Loucy (cell line): ENCODE data around the gene GPC2.

Source experiments
- H2AFZ ChIP-seq: fragments of 200-600 bp; sonication (generic); 2 replicates; pipeline ENCODE4 v1.6.0; 2016; ENCODE audit warnings: antibody characterized with exemption, mild to moderate bottlenecking, low read length, moderate library complexity
- H3F3A ChIP-seq: fragments of 200-600 bp; 2 replicates; pipeline ENCODE4 v1.6.0; 2016; ENCODE audit warnings: antibody characterized with exemption, low read depth, mild to moderate bottlenecking
- H3K27me3 ChIP-seq: fragments of 200-600 bp; sonication (generic); 2 replicates; pipeline ENCODE4 v1.6.1; 2014; ENCODE audit warnings: low read length, mild to moderate bottlenecking; ENCODE audit not compliant: insufficient read depth, poor library complexity, severe bottlenecking
- H3K36me3 ChIP-seq: fragments of 200-600 bp; sonication (generic); 2 replicates; pipeline ENCODE4 v1.6.1; 2016; ENCODE audit warnings: low read length; ENCODE audit not compliant: insufficient read depth
- H3K4me1 ChIP-seq: fragments of 200-600 bp; sonication (generic); 2 replicates; pipeline ENCODE4 v1.5.1; 2014; ENCODE audit warnings: low read length, mild to moderate bottlenecking; ENCODE audit not compliant: insufficient read depth, poor library complexity, severe bottlenecking
- H3K4me2 ChIP-seq: fragments of 200-600 bp; sonication (generic); 2 replicates; pipeline ENCODE4 v1.6.0; 2014; ENCODE audit warnings: antibody characterized with exemption, low read length, low read depth, mild to moderate bottlenecking; ENCODE audit not compliant: poor library complexity, severe bottlenecking
- H3K4me3 ChIP-seq: fragments of 200-600 bp; sonication (generic); 2 replicates; pipeline ENCODE4 v1.5.1; 2014; ENCODE audit warnings: low read length, mild to moderate bottlenecking, mixed read lengths; ENCODE audit not compliant: poor library complexity, severe bottlenecking
- H3K79me2 ChIP-seq: fragments of 200-600 bp; sonication (generic); 2 replicates; pipeline ENCODE4 v1.6.1; 2014; ENCODE audit warnings: low read length; ENCODE audit not compliant: insufficient read depth
- H3K9ac ChIP-seq: fragments of 200-600 bp; sonication (generic); 2 replicates; pipeline ENCODE4 v1.6.0; 2014; ENCODE audit warnings: mild to moderate bottlenecking, low read depth, low read length, moderate library complexity; ENCODE audit not compliant: poor library complexity, severe bottlenecking
- H3K9me2 ChIP-seq: fragments of 200-600 bp; sonication (generic); replicated peaks from 2 replicates; pipeline ENCODE4 v1.6.1; 2016; ENCODE audit warnings: low read depth, low read length, mixed read lengths
- H3K9me3 ChIP-seq: fragments of 200-600 bp; sonication (generic); 2 replicates; pipeline ENCODE4 v1.6.1; 2014; ENCODE audit warnings: mild to moderate bottlenecking, antibody characterized with exemption, low read length, low read depth; ENCODE audit not compliant: insufficient read depth
- H4K20me1 ChIP-seq: fragments of 200-600 bp; sonication (generic); 2 replicates; pipeline ENCODE4 v1.6.0; 2014; ENCODE audit warnings: antibody characterized with exemption, low read length, mild to moderate bottlenecking; ENCODE audit not compliant: insufficient read depth, poor library complexity, severe bottlenecking
- EZH2phosphoT487 ChIP-seq: fragments of 200-600 bp; IDR thresholded peaks from 2 replicates; pipeline ENCODE4 v1.6.1; 2018; ENCODE audit warnings: antibody characterized with exemption, mild to moderate bottlenecking, moderate library complexity, borderline replicate concordance
- TF ChIP-seq, protein P1 (sequence below): fragments of 200-600 bp; sonication (generic); conservative IDR thresholded peaks from 2 replicates; pipeline ENCODE4 v1.5.1; 2014; ENCODE audit warnings: mild to moderate bottlenecking, antibody characterized with exemption, low read length

Gene GPC2

DNA sequence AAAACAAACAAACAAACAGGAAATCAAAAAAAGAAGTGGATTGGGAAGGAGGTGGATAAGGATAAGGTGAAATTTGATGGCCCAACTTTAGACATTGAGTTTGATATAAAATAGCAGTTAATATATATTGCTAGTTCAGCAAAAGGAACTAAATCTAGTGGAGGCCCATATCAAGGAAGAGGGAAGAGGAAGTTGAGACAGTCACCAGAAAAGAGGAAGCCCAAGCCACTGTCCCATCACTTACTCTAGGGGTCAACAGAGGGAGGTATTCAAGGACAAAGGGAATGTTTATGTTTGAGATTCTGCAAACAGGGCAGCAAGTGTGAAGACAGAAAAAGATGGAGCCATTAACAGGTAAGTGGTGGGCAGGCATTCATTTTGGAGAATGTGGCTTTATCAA, 24.8 kb downstream of the GPC2 start:
- Histone ChIP-seq H3K9me2 (no peaks in the 10 kb centered on the region), H3F3A (peaks cover 3% of the 10 kb centered on the region; the same call in 1 of the 2 replicates), H3K4me1 (peaks cover 28% of the 10 kb centered on the region), H3K4me2 (peak overlapping the region; percentile 21), H3K9ac (no peak overlapping the region), H3K27me3 (no peaks in the 10 kb centered on the region), H2AFZ (no peak overlapping the region), H3K36me3 (peaks cover 9% of the 10 kb centered on the region; the same call in 1 of the 2 replicates), H3K4me3 (no peak overlapping the region), H4K20me1 (peaks cover 8% of the 10 kb centered on the region), H3K9me3 (no peaks in the 10 kb centered on the region), H3K79me2 (peaks cover 37% of the 10 kb centered on the region)
- no peak for TF ChIP-seq EZH2phosphoT487
- TF ChIP-seq, protein P1, sequence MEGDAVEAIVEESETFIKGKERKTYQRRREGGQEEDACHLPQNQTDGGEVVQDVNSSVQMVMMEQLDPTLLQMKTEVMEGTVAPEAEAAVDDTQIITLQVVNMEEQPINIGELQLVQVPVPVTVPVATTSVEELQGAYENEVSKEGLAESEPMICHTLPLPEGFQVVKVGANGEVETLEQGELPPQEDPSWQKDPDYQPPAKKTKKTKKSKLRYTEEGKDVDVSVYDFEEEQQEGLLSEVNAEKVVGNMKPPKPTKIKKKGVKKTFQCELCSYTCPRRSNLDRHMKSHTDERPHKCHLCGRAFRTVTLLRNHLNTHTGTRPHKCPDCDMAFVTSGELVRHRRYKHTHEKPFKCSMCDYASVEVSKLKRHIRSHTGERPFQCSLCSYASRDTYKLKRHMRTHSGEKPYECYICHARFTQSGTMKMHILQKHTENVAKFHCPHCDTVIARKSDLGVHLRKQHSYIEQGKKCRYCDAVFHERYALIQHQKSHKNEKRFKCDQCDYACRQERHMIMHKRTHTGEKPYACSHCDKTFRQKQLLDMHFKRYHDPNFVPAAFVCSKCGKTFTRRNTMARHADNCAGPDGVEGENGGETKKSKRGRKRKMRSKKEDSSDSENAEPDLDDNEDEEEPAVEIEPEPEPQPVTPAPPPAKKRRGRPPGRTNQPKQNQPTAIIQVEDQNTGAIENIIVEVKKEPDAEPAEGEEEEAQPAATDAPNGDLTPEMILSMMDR: no peak

- H3K9me2 ChIP-seq: no peaks in the 10 kb centered on the region
- peaks cover 4% of the 10 kb centered on the region; the same call in 1 of the 2 replicates for H3K36me3 ChIP-seq
- H2AFZ ChIP-seq: peak within 1 kb of the TSS; percentile 91
- H3K27me3 ChIP-seq: no peaks in the 10 kb centered on the region
- TF ChIP-seq, protein P1: no peak
- TF ChIP-seq EZH2phosphoT487: no peak
- H3K4me2 ChIP-seq: peak within 1 kb of the TSS; percentile 93
- H4K20me1 ChIP-seq: peaks cover 4% of the 10 kb centered on the region
- H3K4me1 ChIP-seq: peaks cover 19% of the 10 kb centered on the region
- H3K4me3 ChIP-seq: peak within 1 kb of the TSS; percentile 97
- H3K9ac ChIP-seq: peak within 1 kb of the TSS; percentile 95
- H3F3A ChIP-seq: no peaks in the 10 kb centered on the region
- H3K79me2 ChIP-seq: peaks cover 30% of the 10 kb centered on the region
- no peaks in the 10 kb centered on the region for H3K9me3 ChIP-seq
These were observed 28.4 kb downstream of the GPC2 start, which contains the start of gene LAMTOR4 for GRCh38 chr7:100148559-100149328. Gene LAMTOR4, plus strand, starts transcription at chr7:100148918. Its CDS starts 55 bp downstream, at chr7:100148973.

GRCh38 chr7:100148225-100148558, 29.0 kb downstream of the GPC2 start:
- H3K27me3 ChIP-seq: no peaks in the 10 kb centered on the region
- no peaks in the 10 kb centered on the region for H3K36me3 ChIP-seq
- H3K9me3 ChIP-seq: no peaks in the 10 kb centered on the region

More at GRCh38 chr7:100148225-100148558, 29.0 kb downstream of the GPC2 start:
- no peaks in the 10 kb centered on the region for H3K9me2 ChIP-seq
- H3K79me2 ChIP-seq: peaks cover 30% of the 10 kb centered on the region
- H3K4me2 ChIP-seq: peak overlapping the region; percentile 93
- H3K4me3 ChIP-seq: peak overlapping the region; percentile 97
- H3K9ac ChIP-seq: peak overlapping the region; percentile 79
- H4K20me1 ChIP-seq: peaks cover 4% of the 10 kb centered on the region
- TF ChIP-seq, protein P1: no peak
- no peak for TF ChIP-seq EZH2phosphoT487
- H3F3A ChIP-seq: no peaks in the 10 kb centered on the region
- H2AFZ ChIP-seq: peak overlapping the region; percentile 90
- peaks cover 19% of the 10 kb centered on the region for H3K4me1 ChIP-seq
